LNCaP clone FGC (cell line): ENCODE measurements around the gene FAM170B.

ENCODE experiments used
- DNase-seq: peaks from one replicate; pipeline ENCODE4 v3.0.0-alpha.2; 2011; ENCODE audit warnings: low read depth
- H3K4me3 ChIP-seq: 2 replicates; pipeline ENCODE4 v1.5.1; 2011; ENCODE audit warnings: mild to moderate bottlenecking, low read depth, low read length, control low read depth
- TF ChIP-seq, protein P1 (sequence below): IDR thresholded peaks from 2 replicates; pipeline ENCODE4 v1.5.1; 2012; ENCODE audit warnings: mild to moderate bottlenecking; ENCODE audit not compliant: control insufficient read depth, insufficient read depth; ENCODE audit errors: extremely low read depth

The FAM170B gene

DNA sequence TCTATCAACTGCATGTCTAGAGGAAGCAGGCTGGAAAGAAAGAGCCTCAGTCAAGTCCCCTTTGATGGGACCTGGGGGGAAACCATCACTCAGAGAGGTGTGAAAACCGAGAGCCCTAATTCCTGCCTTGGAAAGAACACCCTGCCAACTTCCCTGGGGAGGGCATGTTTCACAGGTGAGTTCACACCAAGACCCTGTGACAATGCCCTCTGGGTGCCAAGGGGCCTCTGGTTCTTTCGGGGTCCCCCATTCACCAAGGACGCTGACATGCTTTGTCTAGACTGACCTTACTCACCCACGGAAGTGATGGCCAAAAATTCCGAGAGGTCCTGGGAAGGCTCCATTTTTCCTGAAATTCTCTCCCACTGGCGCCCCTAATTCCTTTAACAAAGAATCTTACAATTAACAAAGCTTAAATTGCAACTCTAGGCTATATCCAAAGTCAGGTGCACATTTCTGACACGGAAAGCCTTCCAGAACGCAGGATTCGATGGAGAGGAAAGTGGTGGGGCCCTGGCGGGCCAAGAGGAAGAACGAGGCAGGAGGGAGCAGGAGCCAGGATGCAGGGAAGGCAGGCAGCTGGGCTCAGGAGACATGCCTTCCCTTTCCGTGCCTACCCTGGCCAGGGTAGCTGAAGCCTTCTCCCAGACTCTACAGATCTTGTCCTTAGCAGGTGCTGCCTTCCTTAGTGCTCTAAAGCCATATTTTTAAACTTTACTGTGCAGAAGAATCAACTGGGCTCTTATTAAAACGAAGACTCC, 42.2 kb downstream of the FAM170B start:
- DNase-seq: no peak
- TF ChIP-seq, protein P1, sequence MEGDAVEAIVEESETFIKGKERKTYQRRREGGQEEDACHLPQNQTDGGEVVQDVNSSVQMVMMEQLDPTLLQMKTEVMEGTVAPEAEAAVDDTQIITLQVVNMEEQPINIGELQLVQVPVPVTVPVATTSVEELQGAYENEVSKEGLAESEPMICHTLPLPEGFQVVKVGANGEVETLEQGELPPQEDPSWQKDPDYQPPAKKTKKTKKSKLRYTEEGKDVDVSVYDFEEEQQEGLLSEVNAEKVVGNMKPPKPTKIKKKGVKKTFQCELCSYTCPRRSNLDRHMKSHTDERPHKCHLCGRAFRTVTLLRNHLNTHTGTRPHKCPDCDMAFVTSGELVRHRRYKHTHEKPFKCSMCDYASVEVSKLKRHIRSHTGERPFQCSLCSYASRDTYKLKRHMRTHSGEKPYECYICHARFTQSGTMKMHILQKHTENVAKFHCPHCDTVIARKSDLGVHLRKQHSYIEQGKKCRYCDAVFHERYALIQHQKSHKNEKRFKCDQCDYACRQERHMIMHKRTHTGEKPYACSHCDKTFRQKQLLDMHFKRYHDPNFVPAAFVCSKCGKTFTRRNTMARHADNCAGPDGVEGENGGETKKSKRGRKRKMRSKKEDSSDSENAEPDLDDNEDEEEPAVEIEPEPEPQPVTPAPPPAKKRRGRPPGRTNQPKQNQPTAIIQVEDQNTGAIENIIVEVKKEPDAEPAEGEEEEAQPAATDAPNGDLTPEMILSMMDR: no peak
- no peak overlapping the region for H3K4me3 ChIP-seq

DNA sequence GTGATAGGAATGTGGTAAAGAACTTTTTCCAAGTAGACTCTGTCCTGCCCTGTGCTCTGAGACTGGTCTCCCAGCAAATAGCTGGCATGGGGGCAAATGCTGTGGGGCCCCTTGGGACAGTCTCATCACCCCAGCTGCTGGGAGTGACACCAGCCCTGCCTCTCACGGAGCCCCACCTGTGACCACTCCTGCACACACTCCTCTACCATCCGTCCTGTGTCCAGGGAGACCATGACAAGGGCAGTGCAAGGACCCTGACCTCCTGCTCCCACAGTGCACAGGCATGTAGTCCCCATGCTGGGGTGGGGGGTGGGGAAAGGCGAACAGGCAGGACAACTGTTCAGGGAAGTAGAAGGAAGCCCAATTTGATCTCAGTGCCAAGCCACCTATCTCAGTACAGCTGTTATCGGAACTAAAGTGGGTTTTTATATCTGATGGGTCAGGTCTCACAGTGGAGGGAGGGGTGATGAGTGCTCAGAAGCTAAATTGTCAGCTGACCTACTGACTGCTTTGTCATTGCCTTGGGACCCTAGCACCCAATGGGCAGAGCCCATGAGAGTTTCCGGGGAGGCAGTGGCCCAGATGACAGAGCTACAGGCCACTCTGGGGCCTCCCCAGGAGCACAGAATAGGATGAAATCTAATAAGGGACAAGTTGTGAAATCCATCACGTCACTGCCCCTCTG, 43.0 kb downstream of the FAM170B start:
- no peak for DNase-seq
- no peak overlapping the region for H3K4me3 ChIP-seq
- TF ChIP-seq, protein P1: no peak

DNA sequence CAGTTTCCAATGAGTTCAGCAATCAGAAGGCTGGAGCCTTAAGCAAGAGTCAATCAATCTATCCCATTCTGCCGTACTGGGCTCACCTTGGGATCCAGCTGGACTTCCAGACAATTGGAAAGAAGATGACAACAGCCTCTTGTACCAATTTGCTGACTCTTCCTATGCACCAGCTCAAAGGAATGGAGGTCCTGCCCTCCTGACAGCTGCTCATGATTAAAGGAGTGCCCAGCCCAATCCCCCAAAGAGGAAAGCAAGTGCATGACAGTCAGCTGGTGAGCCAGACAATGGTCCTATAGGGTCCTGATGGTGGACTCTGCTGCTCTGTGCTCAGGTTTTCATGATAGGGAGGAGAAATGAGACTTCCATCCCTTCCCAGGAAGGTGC, 43.6 kb downstream of the FAM170B start:
- TF ChIP-seq, protein P1: no peak
- H3K4me3 ChIP-seq: no peak overlapping the region
- DNase-seq: no peak

DNA sequence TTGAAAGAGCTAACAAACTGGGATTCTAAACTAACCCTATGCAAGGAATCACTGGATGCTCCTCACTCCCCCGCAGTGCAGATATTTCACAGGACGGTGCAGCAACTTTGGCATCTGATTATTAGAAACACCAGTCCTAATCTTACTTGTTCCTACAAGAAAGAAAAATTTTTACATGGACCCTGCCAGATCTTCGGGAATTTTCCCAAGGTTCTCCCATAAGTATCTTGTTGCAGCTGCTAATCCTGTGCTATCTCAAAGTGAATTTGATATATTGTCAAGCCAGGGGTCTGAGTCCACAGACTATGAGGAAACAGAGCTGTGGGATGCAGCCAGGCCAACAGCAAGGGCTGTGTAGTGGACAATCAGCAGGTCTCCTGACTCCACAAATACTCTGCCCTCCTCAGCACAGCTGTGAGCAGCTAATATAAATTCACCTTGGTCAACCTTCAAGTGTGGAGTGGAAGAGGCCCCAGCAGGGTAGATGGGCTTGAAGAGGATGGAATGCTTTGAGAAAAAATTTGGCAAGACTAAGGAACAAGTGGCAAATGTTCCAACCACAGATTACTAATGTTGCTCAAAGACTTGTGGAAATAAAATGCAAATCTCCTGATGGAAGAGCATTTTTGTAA, 44.1 kb downstream of the FAM170B start:
- TF ChIP-seq, protein P1: no peak
- DNase-seq: no peak
- no peak overlapping the region for H3K4me3 ChIP-seq

DNA sequence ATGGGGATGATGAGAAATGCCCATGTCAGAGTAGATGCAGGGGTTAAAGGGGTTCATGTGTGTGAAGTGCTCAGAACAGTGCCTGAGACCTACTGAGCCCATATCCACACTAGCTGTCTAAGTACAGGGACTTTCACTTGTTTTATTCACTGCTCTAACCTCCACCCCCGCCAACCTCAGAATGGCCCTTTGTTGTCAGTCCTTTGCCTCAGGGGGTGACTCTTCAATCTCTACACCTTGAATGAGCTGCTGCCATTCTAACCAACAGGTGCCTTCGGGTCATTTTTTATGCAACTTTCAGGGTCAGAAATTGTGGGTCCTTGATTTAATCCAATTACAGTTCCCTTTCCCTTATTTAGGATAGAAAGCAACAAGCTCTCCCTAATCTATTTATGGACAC, 44.7 kb downstream of the FAM170B start:
- H3K4me3 ChIP-seq: no peak overlapping the region
- no peak for DNase-seq
- TF ChIP-seq, protein P1: no peak

DNA sequence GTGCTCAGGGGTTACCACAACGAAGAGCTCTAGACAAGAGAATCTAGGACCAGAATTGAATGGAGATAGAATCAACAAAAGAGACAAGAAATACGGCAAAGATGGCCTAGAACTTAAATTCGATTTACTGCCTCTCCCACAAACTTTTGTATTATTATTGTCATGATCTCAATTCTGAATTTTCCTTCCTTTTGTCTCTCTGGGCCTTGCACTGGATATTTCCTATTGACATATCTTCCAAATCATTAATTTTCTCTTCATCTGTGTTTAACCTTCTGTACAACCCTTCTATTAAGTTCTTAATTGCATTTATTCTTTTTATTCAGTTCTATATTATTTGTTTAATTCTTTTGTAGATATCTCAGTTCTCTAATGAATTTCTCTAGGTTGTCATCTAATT, 46.9 kb downstream of the FAM170B start:
- TF ChIP-seq, protein P1: no peak
- no peak for DNase-seq
- H3K4me3 ChIP-seq: no peak overlapping the region
